ENCODE data around the gene MARS1. TPM values are rescaled to one million over a fixed set of nuclear protein-coding genes. Genes with fewer than 3 reads are reported as not detected.
A peak's percentile ranks its signal among the peaks of the same experiment; 100 is the strongest.

MARS1 gene
- total RNA-seq, 1 donor from 2014 or later = 257 TPM

GRCh38 chr12:57455374-57456144, 32.3 kb upstream of the MARS1 start:
- Mint-ChIP-seq H3K9me3 (no peaks in the 10 kb centered on the region), H3K36me3 (ENCODE audit: low read depth) (no peaks in the 10 kb centered on the region), H3K4me1 (peaks cover 27% of the 10 kb centered on the region), H3K27me3 (ENCODE audit: low read depth) (peaks cover 34% of the 10 kb centered on the region), H3K27ac (ENCODE audit: unreplicated experiment) (peak overlapping the region; percentile 87), H3K4me3 (no peak overlapping the region)
- no peak for DNase-seq (ENCODE audit: low read depth, low spot score)
- no peak for TF ChIP-seq CTCF (conservative IDR thresholded peaks at IDR 0.05)

- Mint-ChIP-seq H3K27ac (ENCODE audit: unreplicated experiment) (no peak overlapping the region), H3K4me1 (peaks cover 32% of the 10 kb centered on the region), H3K4me3 (peak overlapping the region; percentile 77), H3K27me3 (ENCODE audit: low read depth) (peaks cover 41% of the 10 kb centered on the region), H3K36me3 (ENCODE audit: low read depth) (no peaks in the 10 kb centered on the region), H3K9me3 (no peaks in the 10 kb centered on the region)
- DNase-seq (ENCODE audit: low read depth, low spot score) = peak; percentile 39
- peak; percentile 64 for TF ChIP-seq CTCF (conservative IDR thresholded peaks at IDR 0.05)
These were observed 31.6 kb upstream of the MARS1 start for GRCh38 chr12:57456145-57456700.

- no peaks in the 10 kb centered on the region for H3K9me3 Mint-ChIP-seq
- DNase-seq (ENCODE audit: low read depth, low spot score) = no peak
- H3K27ac Mint-ChIP-seq (ENCODE audit: unreplicated experiment) = no peak overlapping the region
- H3K27me3 Mint-ChIP-seq (ENCODE audit: low read depth) = peaks cover 47% of the 10 kb centered on the region
- TF ChIP-seq CTCF (conservative IDR thresholded peaks at IDR 0.05) = no peak
- H3K4me3 Mint-ChIP-seq = peak overlapping the region; percentile 77
- H3K4me1 Mint-ChIP-seq = peaks cover 37% of the 10 kb centered on the region
- no peaks in the 10 kb centered on the region for H3K36me3 Mint-ChIP-seq (ENCODE audit: low read depth)
These were observed 31.0 kb upstream of the MARS1 start for GRCh38 chr12:57456737-57457490.

- peaks cover 41% of the 10 kb centered on the region for H3K4me1 Mint-ChIP-seq
- DNase-seq (ENCODE audit: low read depth, low spot score) = no peak
- no peaks in the 10 kb centered on the region for H3K36me3 Mint-ChIP-seq (ENCODE audit: low read depth)
- TF ChIP-seq CTCF (conservative IDR thresholded peaks at IDR 0.05) = no peak
- peaks cover 58% of the 10 kb centered on the region for H3K27me3 Mint-ChIP-seq (ENCODE audit: low read depth)
- no peaks in the 10 kb centered on the region for H3K9me3 Mint-ChIP-seq
- peak overlapping the region; percentile 94 for H3K27ac Mint-ChIP-seq (ENCODE audit: unreplicated experiment)
- peak overlapping the region; percentile 95 for H3K4me3 Mint-ChIP-seq
These were observed 29.2 kb upstream of the MARS1 start for GRCh38 chr12:57458665-57459054.

GRCh38 chr12:57459055-57459749, 28.7 kb upstream of the MARS1 start:
- H3K36me3 Mint-ChIP-seq (ENCODE audit: low read depth) = no peaks in the 10 kb centered on the region
- peak; percentile 99 for DNase-seq (ENCODE audit: low read depth, low spot score)
- peaks cover 63% of the 10 kb centered on the region for H3K27me3 Mint-ChIP-seq (ENCODE audit: low read depth)
- TF ChIP-seq CTCF (conservative IDR thresholded peaks at IDR 0.05) = peak; percentile 88
- peak overlapping the region; percentile 95 for H3K4me3 Mint-ChIP-seq
- no peaks in the 10 kb centered on the region for H3K9me3 Mint-ChIP-seq
- peak overlapping the region; percentile 94 for H3K27ac Mint-ChIP-seq (ENCODE audit: unreplicated experiment)
- H3K4me1 Mint-ChIP-seq = peaks cover 41% of the 10 kb centered on the region

Data from neural crest cell (in vitro differentiated cells).